C4-2B (cell line): ENCODE data around the gene CFTR.

Experiments
- CTCF ChIP-seq: fragments of 450-650 bp; conservative IDR thresholded peaks from 2 replicates; pipeline ENCODE4 v1.5.1; 2017; ENCODE audit warnings: mild to moderate bottlenecking
- ZFX ChIP-seq: fragments of 450-650 bp; IDR thresholded peaks from 2 replicates; pipeline ENCODE4 v1.6.1; 2017

GRCh38 chr7:117485118-117485620, 5.3 kb downstream of the CFTR start:
- TF ChIP-seq CTCF (no peak), ZFX (no peak)
